Endothelial cell (in vitro differentiated cells): ENCODE results near the gene UPF2. TPM values are rescaled to one million over a fixed set of nuclear protein-coding genes. Genes with fewer than 3 reads are reported as not detected.

Experiments used
- DNase-seq: peaks from one replicate; pipeline ENCODE4 v3.0.0; 2021; ENCODE audit warnings: low spot score
- H3K27ac Mint-ChIP-seq: one replicate; pipeline ENCODE4 v1.8.0; 2021; ENCODE audit warnings: mixed read lengths, inconsistent platforms; ENCODE audit not compliant: unreplicated experiment
- H3K27me3 Mint-ChIP-seq: one replicate; pipeline ENCODE4 v1.8.0; 2021; ENCODE audit warnings: mild to moderate bottlenecking, moderate library complexity, mixed read lengths, inconsistent platforms; ENCODE audit not compliant: unreplicated experiment
- H3K36me3 Mint-ChIP-seq: one replicate; pipeline ENCODE4 v1.8.0; 2021; ENCODE audit warnings: mild to moderate bottlenecking, low read depth, mixed read lengths, inconsistent platforms; ENCODE audit not compliant: unreplicated experiment
- H3K4me1 Mint-ChIP-seq: one replicate; pipeline ENCODE4 v1.8.0; 2021; ENCODE audit warnings: mild to moderate bottlenecking, mixed read lengths, inconsistent platforms; ENCODE audit not compliant: unreplicated experiment
- H3K4me3 Mint-ChIP-seq: one replicate; pipeline ENCODE4 v1.8.0; 2021; ENCODE audit warnings: mild to moderate bottlenecking, mixed read lengths, inconsistent platforms; ENCODE audit not compliant: unreplicated experiment
- H3K9me3 Mint-ChIP-seq: one replicate; pipeline ENCODE4 v1.8.0; 2021; ENCODE audit warnings: mixed read lengths, inconsistent platforms; ENCODE audit not compliant: unreplicated experiment
- CTCF ChIP-seq: fragments of 200-600 bp; sonication (generic); IDR thresholded peaks from one replicate; pipeline ENCODE4 v1.5.0; 2021; ENCODE audit warnings: antibody characterized with exemption; ENCODE audit not compliant: unreplicated experiment
- total RNA-seq: library from RNA; stranded (reverse); fragmentation: NEBNext Ultra II Directional; extraction: Animal tissue kit (Norgen Biotek cat#: 25700); gene quantifications from one replicate; pipeline ENCODE4 v1.2.1, GENCODE V29; 2021; ENCODE audit not compliant: unreplicated experiment

Gene UPF2
- total RNA-seq, 1 donor from 2014 or later, result 21.9 TPM

- no peak for TF ChIP-seq CTCF
- H3K27ac Mint-ChIP-seq, result no peak overlapping the region
- no peaks in the 10 kb centered on the region for H3K36me3 Mint-ChIP-seq
- H3K4me3 Mint-ChIP-seq, result no peak overlapping the region
- no peak for DNase-seq
- peaks cover 10% of the 10 kb centered on the region for H3K4me1 Mint-ChIP-seq
- no peaks in the 10 kb centered on the region for H3K9me3 Mint-ChIP-seq
- peaks cover 2% of the 10 kb centered on the region for H3K27me3 Mint-ChIP-seq
Measured at GRCh38 chr10:12055732-12056131, 13.1 kb upstream of the UPF2 start.

- Mint-ChIP-seq H3K4me1 (peaks cover 12% of the 10 kb centered on the region), H3K27me3 (peaks cover 3% of the 10 kb centered on the region), H3K4me3 (no peak overlapping the region), H3K27ac (peak overlapping the region; percentile 39), H3K36me3 (no peaks in the 10 kb centered on the region), H3K9me3 (no peaks in the 10 kb centered on the region)
- DNase-seq, result no peak
- no peak for TF ChIP-seq CTCF
Measured at GRCh38 chr10:12051241-12051640, 8.6 kb upstream of the UPF2 start.

- H3K4me3 Mint-ChIP-seq, result no peak overlapping the region
- no peak for TF ChIP-seq CTCF
- H3K27me3 Mint-ChIP-seq, result peaks cover 3% of the 10 kb centered on the region
- no peaks in the 10 kb centered on the region for H3K36me3 Mint-ChIP-seq
- no peak for DNase-seq
- H3K9me3 Mint-ChIP-seq, result no peaks in the 10 kb centered on the region
- peak overlapping the region; percentile 41 for H3K27ac Mint-ChIP-seq
- H3K4me1 Mint-ChIP-seq, result peaks cover 12% of the 10 kb centered on the region
Measured at GRCh38 chr10:12050528-12050927, 7.9 kb upstream of the UPF2 start.

- no peak for DNase-seq
- Mint-ChIP-seq H3K9me3 (no peaks in the 10 kb centered on the region), H3K4me1 (peaks cover 12% of the 10 kb centered on the region), H3K27me3 (peaks cover 3% of the 10 kb centered on the region), H3K4me3 (no peak overlapping the region), H3K27ac (no peak overlapping the region), H3K36me3 (no peaks in the 10 kb centered on the region)
- no peak for TF ChIP-seq CTCF
Measured at GRCh38 chr10:12048547-12048946, 5.9 kb upstream of the UPF2 start.

- Mint-ChIP-seq H3K4me1 (peaks cover 10% of the 10 kb centered on the region), H3K27ac (no peak overlapping the region), H3K36me3 (peaks cover 6% of the 10 kb centered on the region), H3K9me3 (no peaks in the 10 kb centered on the region), H3K27me3 (peaks cover 10% of the 10 kb centered on the region), H3K4me3 (no peak overlapping the region)
- no peak for TF ChIP-seq CTCF
- DNase-seq, result no peak
Measured at GRCh38 chr10:12045596-12045995, 3.0 kb upstream of the UPF2 start.
